ENCODE measurements around the gene MGST1. TPM values are rescaled to one million over a fixed set of nuclear protein-coding genes. Genes with fewer than 3 reads are reported as not detected.
A peak's percentile ranks its signal among the peaks of the same experiment; 100 is the strongest.

The MGST1 gene
- total and polyA plus RNA-seq, 2 experiments from 2014 or later = 297 to 1,400 TPM

DNA sequence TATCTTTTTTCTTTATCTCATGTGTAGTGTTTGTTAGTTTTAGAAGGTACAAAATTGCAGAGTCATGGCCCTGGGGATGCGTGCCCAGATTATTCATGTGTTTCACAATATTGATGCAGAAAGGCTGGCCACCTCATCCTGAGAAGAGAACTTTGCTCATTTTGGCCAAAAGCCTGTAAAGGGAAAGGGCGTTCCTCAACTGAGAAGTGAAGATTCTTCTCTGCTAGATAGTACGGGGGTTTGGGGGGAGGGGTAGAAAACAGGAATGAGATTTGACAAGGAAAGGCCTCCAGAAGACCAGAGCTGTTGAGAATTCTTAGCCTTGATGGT, 1.7 kb downstream of the MGST1 start:
- TF ChIP-seq, protein P1, sequence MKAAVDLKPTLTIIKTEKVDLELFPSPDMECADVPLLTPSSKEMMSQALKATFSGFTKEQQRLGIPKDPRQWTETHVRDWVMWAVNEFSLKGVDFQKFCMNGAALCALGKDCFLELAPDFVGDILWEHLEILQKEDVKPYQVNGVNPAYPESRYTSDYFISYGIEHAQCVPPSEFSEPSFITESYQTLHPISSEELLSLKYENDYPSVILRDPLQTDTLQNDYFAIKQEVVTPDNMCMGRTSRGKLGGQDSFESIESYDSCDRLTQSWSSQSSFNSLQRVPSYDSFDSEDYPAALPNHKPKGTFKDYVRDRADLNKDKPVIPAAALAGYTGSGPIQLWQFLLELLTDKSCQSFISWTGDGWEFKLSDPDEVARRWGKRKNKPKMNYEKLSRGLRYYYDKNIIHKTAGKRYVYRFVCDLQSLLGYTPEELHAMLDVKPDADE (IDR thresholded peaks at IDR 0.05) = no peak
- TF ChIP-seq, protein P2, sequence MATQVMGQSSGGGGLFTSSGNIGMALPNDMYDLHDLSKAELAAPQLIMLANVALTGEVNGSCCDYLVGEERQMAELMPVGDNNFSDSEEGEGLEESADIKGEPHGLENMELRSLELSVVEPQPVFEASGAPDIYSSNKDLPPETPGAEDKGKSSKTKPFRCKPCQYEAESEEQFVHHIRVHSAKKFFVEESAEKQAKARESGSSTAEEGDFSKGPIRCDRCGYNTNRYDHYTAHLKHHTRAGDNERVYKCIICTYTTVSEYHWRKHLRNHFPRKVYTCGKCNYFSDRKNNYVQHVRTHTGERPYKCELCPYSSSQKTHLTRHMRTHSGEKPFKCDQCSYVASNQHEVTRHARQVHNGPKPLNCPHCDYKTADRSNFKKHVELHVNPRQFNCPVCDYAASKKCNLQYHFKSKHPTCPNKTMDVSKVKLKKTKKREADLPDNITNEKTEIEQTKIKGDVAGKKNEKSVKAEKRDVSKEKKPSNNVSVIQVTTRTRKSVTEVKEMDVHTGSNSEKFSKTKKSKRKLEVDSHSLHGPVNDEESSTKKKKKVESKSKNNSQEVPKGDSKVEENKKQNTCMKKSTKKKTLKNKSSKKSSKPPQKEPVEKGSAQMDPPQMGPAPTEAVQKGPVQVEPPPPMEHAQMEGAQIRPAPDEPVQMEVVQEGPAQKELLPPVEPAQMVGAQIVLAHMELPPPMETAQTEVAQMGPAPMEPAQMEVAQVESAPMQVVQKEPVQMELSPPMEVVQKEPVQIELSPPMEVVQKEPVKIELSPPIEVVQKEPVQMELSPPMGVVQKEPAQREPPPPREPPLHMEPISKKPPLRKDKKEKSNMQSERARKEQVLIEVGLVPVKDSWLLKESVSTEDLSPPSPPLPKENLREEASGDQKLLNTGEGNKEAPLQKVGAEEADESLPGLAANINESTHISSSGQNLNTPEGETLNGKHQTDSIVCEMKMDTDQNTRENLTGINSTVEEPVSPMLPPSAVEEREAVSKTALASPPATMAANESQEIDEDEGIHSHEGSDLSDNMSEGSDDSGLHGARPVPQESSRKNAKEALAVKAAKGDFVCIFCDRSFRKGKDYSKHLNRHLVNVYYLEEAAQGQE (IDR thresholded peaks at IDR 0.05; ENCODE audit: unreplicated experiment) = no peak
- TF ChIP-seq STAT1 (IDR thresholded peaks at IDR 0.05; ENCODE audit: unreplicated experiment) (no peak), EZH2phosphoT487 (IDR thresholded peaks at IDR 0.05; ENCODE audit: unreplicated experiment) (no peak), ZNF114 (CRISPR knock-in tag; IDR thresholded peaks at IDR 0.05) (no peak), ZNF331 (CRISPR knock-in tag; IDR thresholded peaks at IDR 0.05; ENCODE audit: low read depth) (no peak), CREB1 (CRISPR knock-in tag; IDR thresholded peaks at IDR 0.05; ENCODE audit: low read depth) (no peak), NANOG (IDR thresholded peaks at IDR 0.05; ENCODE audit: borderline replicate concordance) (no peak), POLR2AphosphoS5 (IDR thresholded peaks at IDR 0.05; ENCODE audit: low read depth) (no peak)
- TF ChIP-seq, protein P3, sequence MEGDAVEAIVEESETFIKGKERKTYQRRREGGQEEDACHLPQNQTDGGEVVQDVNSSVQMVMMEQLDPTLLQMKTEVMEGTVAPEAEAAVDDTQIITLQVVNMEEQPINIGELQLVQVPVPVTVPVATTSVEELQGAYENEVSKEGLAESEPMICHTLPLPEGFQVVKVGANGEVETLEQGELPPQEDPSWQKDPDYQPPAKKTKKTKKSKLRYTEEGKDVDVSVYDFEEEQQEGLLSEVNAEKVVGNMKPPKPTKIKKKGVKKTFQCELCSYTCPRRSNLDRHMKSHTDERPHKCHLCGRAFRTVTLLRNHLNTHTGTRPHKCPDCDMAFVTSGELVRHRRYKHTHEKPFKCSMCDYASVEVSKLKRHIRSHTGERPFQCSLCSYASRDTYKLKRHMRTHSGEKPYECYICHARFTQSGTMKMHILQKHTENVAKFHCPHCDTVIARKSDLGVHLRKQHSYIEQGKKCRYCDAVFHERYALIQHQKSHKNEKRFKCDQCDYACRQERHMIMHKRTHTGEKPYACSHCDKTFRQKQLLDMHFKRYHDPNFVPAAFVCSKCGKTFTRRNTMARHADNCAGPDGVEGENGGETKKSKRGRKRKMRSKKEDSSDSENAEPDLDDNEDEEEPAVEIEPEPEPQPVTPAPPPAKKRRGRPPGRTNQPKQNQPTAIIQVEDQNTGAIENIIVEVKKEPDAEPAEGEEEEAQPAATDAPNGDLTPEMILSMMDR (conservative IDR thresholded peaks at IDR 0.05; ENCODE audit: low read depth in 2 of 2) = no peak
- peaks cover 2% of the 10 kb centered on the region for H3K27me3 Mint-ChIP-seq (ENCODE audit: insufficient read depth, low read depth, poor library complexity)
- Histone ChIP-seq H3K4me2 (peak overlapping the region; percentile 86), H3K27me3 (ENCODE audit: insufficient read depth) (no peaks in the 10 kb centered on the region), H3K79me2 (replicated peaks; ENCODE audit: insufficient read depth) (peaks cover 78% of the 10 kb centered on the region), H3K4me3 (peak overlapping the region; percentile 71), H4K20me1 (replicated peaks; ENCODE audit: insufficient read depth) (peaks cover 47% of the 10 kb centered on the region), H3F3A (replicated peaks; ENCODE audit: low read depth) (no peaks in the 10 kb centered on the region), H2AFZ (no peak overlapping the region), H3K36me3 (ENCODE audit: insufficient read depth) (peaks cover 13% of the 10 kb centered on the region; the same call in 1 of the 2 replicates), H3K27ac (ENCODE audit: low read depth) (peak overlapping the region; percentile 78), H3K4me1 (ENCODE audit: insufficient read depth) (peaks cover 29% of the 10 kb centered on the region), H3K9me2 (ENCODE audit: insufficient read depth) (no peaks in the 10 kb centered on the region)
- DNase-seq (ENCODE audit: low spot score) = peak; percentile 56
- H3K27ac Mint-ChIP-seq = peak overlapping the region; percentile 94
- ATAC-seq = no peak; the same call in 2 of the 3 replicates
- H3K4me3 Mint-ChIP-seq = peak overlapping the region; percentile 95
- H3K36me3 Mint-ChIP-seq (ENCODE audit: low read depth) = peaks cover 50% of the 10 kb centered on the region
- peaks cover 50% of the 10 kb centered on the region for H3K4me1 Mint-ChIP-seq
- no peaks in the 10 kb centered on the region; the same call in 2 of the 3 replicates for H3K9me3 Mint-ChIP-seq
